Esophagus (tissue), 2 donors: ENCODE results near the gene DDX51. TPM values are rescaled to one million over a fixed set of nuclear protein-coding genes. Genes with fewer than 3 reads are reported as not detected.

Source experiments
- H3K27ac ChIP-seq, 2 donors: one replicate each; pipeline ENCODE4 v1.5.1; 2013; ENCODE audit warnings: low read depth in 2 of 2, mild to moderate bottlenecking in 2 of 2, inconsistent platforms in 1 of 2, low read length in 1 of 2, moderate library complexity in 1 of 2
- H3K27me3 ChIP-seq, 2 donors: one replicate each; pipeline ENCODE4 v1.6.1; 2013; ENCODE audit warnings: low read length in 2 of 2, control low read depth in 1 of 2, mild to moderate bottlenecking in 1 of 2; ENCODE audit not compliant: insufficient read depth in 2 of 2, control insufficient read depth in 1 of 2
- H3K36me3 ChIP-seq, 2 donors: one replicate each; pipeline ENCODE4 v1.6.1; 2013; ENCODE audit warnings: low read length in 1 of 2; ENCODE audit not compliant: control insufficient read depth in 2 of 2, insufficient read depth in 2 of 2
- H3K4me1 ChIP-seq, 2 donors: one replicate each; pipeline ENCODE4 v1.6.1; 2013; ENCODE audit warnings: low read length in 1 of 2; ENCODE audit not compliant: control insufficient read depth in 2 of 2, insufficient read depth in 2 of 2
- H3K4me3 ChIP-seq, 2 donors: one replicate each; pipeline ENCODE4 v1.5.1; 2013; ENCODE audit warnings: low read length in 2 of 2, mild to moderate bottlenecking in 2 of 2, low read depth in 1 of 2, moderate library complexity in 1 of 2
- H3K9me3 ChIP-seq, 2 donors: one replicate each; pipeline ENCODE4 v1.6.1; 2013; ENCODE audit warnings: mild to moderate bottlenecking in 2 of 2, low read depth in 1 of 2, low read length in 1 of 2, moderate library complexity in 1 of 2; ENCODE audit not compliant: control insufficient read depth in 2 of 2, insufficient read depth in 1 of 2
- WGBS, 2 donors: extraction: QIAGEN DNeasy Blood & Tissue Kit; methylation state at CpG; one replicate each; pipeline ENCODE4 v1.1.7; 2013; 5-methylcytosine and 5-hydroxymethylcytosine counted together
- polyA plus RNA-seq, 2 donors: library from polyadenylated mRNA; stranded (reverse); fragments of 200-250 nt; gene quantifications; one replicate each; pipeline ENCODE4 v1.2.3, GENCODE V29; 2013
- donor health status: healthy with polysubstance abuse.
- donor health status: Bipolar disorder and iron deficiency.

The DDX51 gene
- polyA plus RNA-seq, 2 donors, result 12.3 to 20.4 TPM

DNA sequence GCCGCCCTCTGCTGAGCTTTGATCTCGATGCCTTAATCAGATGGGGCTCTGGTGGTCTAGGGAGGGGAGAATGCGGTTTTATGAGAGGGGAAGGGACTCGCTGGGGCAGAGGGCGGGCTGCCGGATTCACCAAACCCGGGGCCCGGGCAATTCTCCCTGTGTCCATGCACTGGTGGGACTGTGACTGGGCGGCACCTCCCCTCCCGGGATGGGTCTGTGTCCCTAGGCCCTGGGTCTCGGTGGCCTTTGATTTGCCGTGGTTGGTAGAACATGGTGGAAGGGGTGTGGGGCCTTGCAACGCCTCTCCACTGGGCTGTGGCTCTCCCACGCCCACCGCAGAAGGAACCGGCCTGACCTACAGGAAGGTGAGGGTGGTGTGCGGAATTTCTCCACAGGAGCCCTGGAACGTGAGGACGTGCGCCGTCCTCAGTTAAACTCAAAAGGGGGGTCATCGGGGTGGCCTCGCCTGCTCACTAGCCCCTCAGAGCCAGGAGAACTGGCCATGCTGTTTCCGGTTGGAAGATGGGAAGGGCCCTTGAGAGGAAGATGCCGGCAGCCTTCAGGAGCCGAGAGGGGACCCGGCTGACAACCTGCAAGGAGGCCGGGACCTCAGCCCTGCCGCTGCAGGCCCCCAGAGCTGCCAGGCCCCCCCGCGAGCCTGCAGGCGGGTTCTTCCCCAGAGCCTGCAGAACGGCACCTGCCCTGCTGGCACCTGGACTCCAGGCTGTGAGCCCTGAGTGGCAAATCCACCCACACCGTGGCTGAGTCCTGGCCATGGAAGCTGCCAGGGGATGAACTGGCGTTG is 43.7 kb upstream of the DDX51 start:
- H3K27ac ChIP-seq, result no peak overlapping the region
- H3K4me3 ChIP-seq, result no peak overlapping the region
- peaks cover 3 to 5% of the 10 kb centered on the region in 2 donors for H3K9me3 ChIP-seq
- no peaks in the 10 kb centered on the region for H3K27me3 ChIP-seq
- H3K4me1 ChIP-seq, result peaks cover 4 to 20% of the 10 kb centered on the region in 2 donors
- WGBS, 2 donors, result 87 to 89% methylated on average over 35 of the region's 35 CpGs
- H3K36me3 ChIP-seq, result no peaks in the 10 kb centered on the region

DNA sequence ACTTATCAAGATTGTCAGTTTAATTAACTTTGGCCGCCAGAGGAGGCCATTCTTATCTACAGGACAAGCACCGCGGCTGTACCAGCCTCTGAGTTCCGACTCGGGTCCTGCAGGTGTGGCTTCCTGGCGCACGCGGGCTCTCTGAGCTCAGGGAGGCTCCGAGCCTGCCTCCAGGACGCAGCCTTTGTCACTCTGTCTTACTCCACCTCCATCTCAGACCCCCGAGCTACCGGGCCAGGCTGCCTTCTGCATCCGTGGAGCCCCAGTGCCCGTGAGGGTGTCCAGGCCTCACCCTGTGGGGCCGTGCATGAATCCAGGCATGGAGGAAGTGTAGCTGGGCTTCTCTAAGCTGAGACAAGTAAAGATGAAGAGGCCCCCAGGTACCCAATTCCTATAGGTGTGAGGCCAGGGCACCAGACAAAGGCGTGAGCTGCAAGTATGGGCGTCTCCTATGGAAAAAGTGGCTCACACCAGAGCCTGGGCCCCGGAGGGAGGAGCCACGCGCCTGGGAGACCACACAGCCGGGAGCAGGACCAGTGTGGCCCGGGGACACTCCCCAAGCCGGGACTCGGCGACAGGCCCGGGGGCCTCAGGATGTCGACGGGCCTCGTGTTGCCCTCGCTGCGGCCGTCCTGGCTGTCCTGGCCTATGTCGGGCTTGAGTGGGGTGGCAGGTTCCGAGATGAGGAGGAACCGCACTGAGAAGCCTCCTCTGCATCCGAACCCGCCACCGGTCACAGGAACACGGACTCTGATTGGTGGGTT is 42.9 kb upstream of the DDX51 start:
- Histone ChIP-seq H3K36me3 (no peaks in the 10 kb centered on the region), H3K9me3 (peaks cover 3 to 5% of the 10 kb centered on the region in 2 donors), H3K4me1 (peaks cover 4 to 20% of the 10 kb centered on the region in 2 donors), H3K4me3 (no peak overlapping the region), H3K27me3 (no peaks in the 10 kb centered on the region), H3K27ac (no peak overlapping the region)
- WGBS, 2 donors, result 73 to 77% methylated on average over 39 of the region's 39 CpGs

- no peak overlapping the region for H3K4me3 ChIP-seq
Observed at GRCh38 chr12:132186208-132186856, 42.2 kb upstream of the DDX51 start.

DNA sequence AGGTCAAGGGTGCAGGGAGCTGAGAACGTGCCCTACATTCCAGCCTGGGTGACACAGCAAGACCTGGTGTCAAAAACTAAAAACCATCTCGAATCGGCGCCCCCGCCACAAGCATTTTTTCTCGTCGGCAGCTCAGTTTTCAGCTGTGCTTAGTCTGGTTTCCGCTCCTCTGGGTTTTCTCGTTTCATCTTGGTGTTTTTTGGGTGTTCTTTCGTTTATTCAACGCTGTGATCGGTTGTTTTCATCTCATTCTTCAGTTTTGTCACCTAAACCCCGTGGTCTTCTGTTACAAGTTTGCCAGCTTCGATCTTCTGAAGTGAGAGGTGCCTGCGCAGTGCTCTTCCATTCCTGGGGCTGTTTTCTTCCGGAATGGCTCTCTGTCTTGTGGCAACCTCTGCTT is 41.6 kb upstream of the DDX51 start:
- Histone ChIP-seq H3K27me3 (no peaks in the 10 kb centered on the region), H3K27ac (no peak overlapping the region), H3K9me3 (peaks cover 3 to 13% of the 10 kb centered on the region in 2 donors), H3K4me1 (peaks cover 4 to 19% of the 10 kb centered on the region in 2 donors), H3K4me3 (no peak overlapping the region), H3K36me3 (no peaks in the 10 kb centered on the region)
- WGBS, 2 donors, result 60 to 64% methylated on average over 16 of the region's 16 CpGs

More at GRCh38 chr12:132186208-132186856, 42.2 kb upstream of the DDX51 start:
- 52 to 55% methylated on average over 24 of the region's 24 CpGs for WGBS, 2 donors
- H3K9me3 ChIP-seq, result peaks cover 3 to 7% of the 10 kb centered on the region in 2 donors
- no peaks in the 10 kb centered on the region for H3K36me3 ChIP-seq
- H3K27me3 ChIP-seq, result no peaks in the 10 kb centered on the region
- H3K4me1 ChIP-seq, result peaks cover 4 to 20% of the 10 kb centered on the region in 2 donors
- H3K27ac ChIP-seq, result no peak overlapping the region

- 76 to 79% methylated on average over 10 of the region's 10 CpGs for WGBS, 2 donors
- Histone ChIP-seq H3K27me3 (no peaks in the 10 kb centered on the region), H3K27ac (no peak overlapping the region), H3K9me3 (peaks cover 3 to 13% of the 10 kb centered on the region in 2 donors), H3K4me3 (no peak overlapping the region), H3K4me1 (peaks cover 0 to 11% of the 10 kb centered on the region in 2 donors), H3K36me3 (no peaks in the 10 kb centered on the region)
Observed at GRCh38 chr12:132182711-132183365, 38.7 kb upstream of the DDX51 start.

- H3K9me3 ChIP-seq, result peaks cover 3 to 11% of the 10 kb centered on the region in 2 donors
- no peaks in the 10 kb centered on the region for H3K36me3 ChIP-seq
- WGBS, 2 donors, result 91 to 92% methylated on average over 21 of the region's 21 CpGs
- peaks cover 0 to 11% of the 10 kb centered on the region in 2 donors for H3K4me1 ChIP-seq
- H3K27me3 ChIP-seq, result no peaks in the 10 kb centered on the region
- no peak overlapping the region for H3K4me3 ChIP-seq
- H3K27ac ChIP-seq, result no peak overlapping the region
Observed at GRCh38 chr12:132182206-132182710, 38.1 kb upstream of the DDX51 start.

GRCh38 chr12:132181570-132182200 is 37.6 kb upstream of the DDX51 start:
- Histone ChIP-seq H3K4me1 (peaks cover 0 to 11% of the 10 kb centered on the region in 2 donors), H3K27ac (no peak overlapping the region), H3K9me3 (peaks cover 0 to 8% of the 10 kb centered on the region in 2 donors), H3K4me3 (no peak overlapping the region), H3K27me3 (no peaks in the 10 kb centered on the region), H3K36me3 (no peaks in the 10 kb centered on the region)
- 82 to 83% methylated on average over 33 of the region's 33 CpGs for WGBS, 2 donors

DNA sequence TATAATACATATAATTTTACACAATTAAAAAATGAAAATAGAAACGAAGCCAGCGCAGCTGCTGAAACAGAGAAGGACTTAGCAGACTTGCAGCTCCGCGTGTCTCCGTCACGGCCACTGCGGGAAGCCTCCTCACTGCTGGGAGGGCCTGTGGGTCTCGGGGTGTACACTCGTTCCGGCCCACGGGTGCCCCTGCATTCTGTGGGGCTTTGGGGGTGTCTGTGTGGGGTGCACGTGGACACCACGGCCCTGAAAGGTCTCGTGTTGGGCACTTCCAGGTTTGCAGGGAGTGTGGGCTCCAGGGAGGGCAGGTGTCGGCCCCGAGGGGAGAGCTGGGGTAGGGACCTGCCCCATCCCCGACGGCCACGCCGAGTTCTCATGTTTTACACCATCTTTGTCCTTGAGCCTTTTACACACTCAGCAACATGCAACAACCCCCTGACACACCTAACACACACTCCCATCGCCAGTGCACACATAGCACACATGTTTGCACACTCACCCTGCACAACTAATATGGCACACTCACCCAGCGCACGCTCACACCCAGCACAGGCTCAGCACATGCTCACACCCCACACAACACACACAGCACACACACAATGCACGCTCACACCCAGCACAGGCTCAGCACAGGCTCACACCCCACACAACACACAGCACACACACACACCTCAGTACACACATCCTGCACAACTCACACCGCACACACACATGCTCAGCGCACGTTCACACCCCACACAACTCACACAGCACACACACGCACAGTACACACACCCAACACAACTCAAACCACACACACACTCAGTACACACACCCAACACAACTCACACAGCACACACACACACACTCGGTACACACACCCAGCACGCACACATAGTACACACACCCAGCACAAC is 36.8 kb upstream of the DDX51 start:
- Histone ChIP-seq H3K36me3 (no peaks in the 10 kb centered on the region), H3K4me1 (peaks cover 0 to 11% of the 10 kb centered on the region in 2 donors), H3K4me3 (no peak overlapping the region), H3K27ac (no peak overlapping the region), H3K27me3 (no peaks in the 10 kb centered on the region), H3K9me3 (peaks cover 0 to 8% of the 10 kb centered on the region in 2 donors)
- 83 to 84% methylated on average over 30 of the region's 30 CpGs for WGBS, 2 donors
